Bronchial epithelial cell (primary cell): Measurements from ENCODE around the gene CENPM. TPM values are rescaled to one million over a fixed set of nuclear protein-coding genes. Genes with fewer than 3 reads are reported as not detected.

ENCODE experiments used
- DNase-seq: peaks from one replicate; pipeline ENCODE4 v3.0.0-alpha.2; 2010; ENCODE audit warnings: low read depth
- FAIRE-seq: peaks from 2 replicates; lab custom pipeline; 2011; peaks lifted over from hg19 to GRCh38; lab: Jason Lieb, UNC
- H3K27me3 ChIP-seq: 2 replicates; pipeline ENCODE4 v1.5.1; 2011; ENCODE audit warnings: low read length; ENCODE audit not compliant: control insufficient read depth, insufficient read depth
- H3K36me3 ChIP-seq: 2 replicates; pipeline ENCODE4 v1.5.1; 2011; ENCODE audit warnings: low read length; ENCODE audit not compliant: control insufficient read depth, insufficient read depth
- H3K4me3 ChIP-seq: 2 replicates; pipeline ENCODE4 v1.5.1; 2011; ENCODE audit warnings: mild to moderate bottlenecking, low read depth, low read length, control low read depth
- CTCF ChIP-seq: IDR thresholded peaks from 2 replicates; pipeline ENCODE4 v1.5.1; 2011; ENCODE audit warnings: mild to moderate bottlenecking, moderate library complexity, low read length, control low read depth, inconsistent platforms; ENCODE audit not compliant: insufficient read depth, severe bottlenecking
- total RNA-seq: library from RNA; depleted of rRNA; stranded (reverse); fragments of >200 nt; gene quantifications from 2 replicates; pipeline ENCODE4 v1.2.1, GENCODE V29; 2014

Gene CENPM
- total RNA-seq, 1 donor from 2014 or later = 1.3 TPM

DNA sequence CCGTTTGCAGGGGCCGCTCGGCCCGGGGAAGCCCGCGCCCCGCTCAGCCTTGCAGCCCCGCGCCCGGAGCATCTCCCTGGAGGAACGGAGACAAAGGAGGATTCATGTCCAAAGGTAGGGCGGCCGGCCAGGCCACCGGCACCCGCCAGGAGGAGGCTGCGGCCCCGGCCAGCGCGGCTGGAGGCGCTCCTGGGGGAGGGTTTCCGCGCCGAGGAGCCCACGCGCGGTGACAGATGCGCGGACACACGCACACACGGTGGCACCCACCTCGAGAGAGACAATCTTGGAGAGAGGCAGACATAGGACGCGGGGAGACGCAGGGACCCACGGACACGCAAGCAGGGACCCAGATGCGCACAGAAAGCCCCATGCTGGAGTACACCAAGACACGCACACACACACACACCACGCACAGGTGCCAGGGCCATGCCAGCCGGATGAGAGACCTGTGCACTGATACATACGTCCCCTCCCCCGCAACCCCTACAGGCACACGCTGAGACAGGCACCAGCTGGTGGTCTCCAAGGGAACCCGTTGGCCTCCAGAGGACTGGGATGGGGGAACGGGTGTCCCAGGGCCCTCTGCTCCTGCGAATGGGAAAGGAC lies 30.1 kb upstream of the CENPM start:
- H3K27me3 ChIP-seq = peaks cover 27% of the 10 kb centered on the region
- FAIRE-seq (peak; percentile 32), DNase-seq (no peak)
- H3K4me3 ChIP-seq = peak overlapping the region; percentile 8
- no peaks in the 10 kb centered on the region for H3K36me3 ChIP-seq
- TF ChIP-seq CTCF = no peak

DNA sequence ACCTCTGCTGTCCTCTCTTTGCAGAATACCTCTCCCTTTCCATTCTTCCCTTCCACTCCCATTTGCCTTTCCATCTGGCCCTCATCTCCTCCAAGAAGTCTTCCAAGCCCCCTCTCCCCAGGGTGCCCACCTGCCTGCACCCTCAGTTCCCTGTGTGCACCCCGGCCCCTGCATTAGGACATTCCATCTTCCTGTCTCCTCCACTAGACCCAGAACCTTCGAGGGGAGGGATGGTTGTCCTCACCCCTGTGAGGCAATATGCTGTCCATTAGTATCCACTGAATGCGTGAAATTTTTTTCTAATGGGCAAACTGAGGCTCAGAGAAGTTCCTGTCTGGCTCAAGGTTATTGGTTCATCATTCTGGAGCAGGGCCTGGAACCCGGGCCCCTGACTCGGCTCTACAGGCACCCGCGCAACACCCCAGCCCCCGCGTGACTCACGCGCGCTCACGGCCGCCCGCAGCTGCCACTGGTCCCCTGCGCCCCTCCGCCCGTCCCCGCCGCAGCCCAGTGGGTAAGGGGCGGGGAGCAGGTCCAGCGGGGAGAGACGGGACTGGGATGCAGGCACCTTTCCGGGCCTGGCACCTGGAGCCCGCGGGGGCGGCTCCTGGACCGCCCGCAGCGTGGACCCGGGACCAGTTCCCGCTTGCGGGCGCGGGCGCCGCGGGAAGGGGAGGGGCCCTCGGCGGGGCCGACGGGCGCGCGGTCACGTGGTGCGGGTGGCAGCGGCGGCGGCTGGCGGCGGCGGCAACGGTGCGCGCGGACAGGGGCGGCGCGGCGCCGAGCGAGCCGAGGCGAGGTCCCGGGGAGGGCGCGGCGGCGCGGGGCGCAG lies 29.3 kb upstream of the CENPM start:
- DNase-seq (no peak), FAIRE-seq (no peak)
- Histone ChIP-seq H3K4me3 (peak overlapping the region; percentile 26), H3K36me3 (no peaks in the 10 kb centered on the region), H3K27me3 (peaks cover 27% of the 10 kb centered on the region)
- TF ChIP-seq CTCF = no peak

GRCh38 chr22:41975299-41976069 lies 28.5 kb upstream of the CENPM start:
- H3K4me3 ChIP-seq = no peak overlapping the region
- peaks cover 26% of the 10 kb centered on the region for H3K27me3 ChIP-seq
- no peak for TF ChIP-seq CTCF
- FAIRE-seq (no peak), DNase-seq (no peak)
- H3K36me3 ChIP-seq = no peaks in the 10 kb centered on the region

- H3K27me3 ChIP-seq = peaks cover 25% of the 10 kb centered on the region
- no peak for FAIRE-seq
- DNase-seq = peak; percentile 21
- H3K4me3 ChIP-seq = no peak overlapping the region
- no peak for TF ChIP-seq CTCF
- no peaks in the 10 kb centered on the region for H3K36me3 ChIP-seq
Measured at GRCh38 chr22:41974691-41975290, 27.8 kb upstream of the CENPM start.

GRCh38 chr22:41971431-41971830 lies 24.5 kb upstream of the CENPM start:
- Histone ChIP-seq H3K27me3 (peaks cover 12% of the 10 kb centered on the region), H3K36me3 (no peaks in the 10 kb centered on the region), H3K4me3 (no peak overlapping the region)
- no peak for DNase-seq
- no peak for FAIRE-seq
- no peak for TF ChIP-seq CTCF
